ENCODE data around the gene MAN2B2. TPM values are rescaled to one million over a fixed set of nuclear protein-coding genes. Genes with fewer than 3 reads are reported as not detected.

Gene MAN2B2
- total and polyA plus RNA-seq, 9 of the 15 experiments (the other 6 are each of a cell fraction or from before 2014, with no cell fraction given) = 0.21 to 8.8 (median 3.7) TPM

GRCh38 chr4:6633091-6633906 is 58.3 kb downstream of the MAN2B2 start (continued):
- TF ChIP-seq FOXO4 (CRISPR knock-in tag; IDR thresholded peaks at IDR 0.05) = no peak
- no peak for TF ChIP-seq PTBP1 (IDR thresholded peaks at IDR 0.05; ENCODE audit: low read depth, low read length)
- peak; percentile 63; the same call in 1 of the 2 replicates for TF ChIP-seq ETV5 (CRISPR knock-in tag; IDR thresholded peaks at IDR 0.05; ENCODE audit: low read depth)
- TF ChIP-seq ZBTB33 (CRISPR knock-in tag; IDR thresholded peaks at IDR 0.05) = no peak
- TF ChIP-seq KLF6 (CRISPR knock-in tag; IDR thresholded peaks at IDR 0.05; ENCODE audit: borderline replicate concordance) = no peak; the same call in 1 of the 2 replicates
- no peak for TF ChIP-seq YBX1 (IDR thresholded peaks at IDR 0.05)
- no peak for TF ChIP-seq ZNF76 (CRISPR knock-in tag; IDR thresholded peaks at IDR 0.05; ENCODE audit: borderline replicate concordance)
- TF ChIP-seq THRA (IDR thresholded peaks at IDR 0.05) = no peak
- no peak for TF ChIP-seq CHD4 (IDR thresholded peaks at IDR 0.05; ENCODE audit: insufficient read depth, insufficient replicate concordance, low read depth, low read length, poor library complexity, severe bottlenecking)
- no peak for TF ChIP-seq NFE2 (IDR thresholded peaks at IDR 0.05; ENCODE audit: low read depth)
- TF ChIP-seq GABPB2 (CRISPR knock-in tag; conservative IDR thresholded peaks at IDR 0.05) = no peak
- peak; percentile 85 for TF ChIP-seq POLR2H (tag; IDR thresholded peaks at IDR 0.05; ENCODE audit: low read depth)
- TF ChIP-seq SRSF3 (IDR thresholded peaks at IDR 0.05; ENCODE audit: insufficient read depth, low read length) = no peak

Measured in K562 (cell line).